Endothelial cell of umbilical vein (primary cell): Measurements from ENCODE around the gene COBLL1. TPM values are rescaled to one million over a fixed set of nuclear protein-coding genes. Genes with fewer than 3 reads are reported as not detected.

Source experiments
- BruUV-seq: library from RNA; stranded (reverse); fragments of 400-500 nt; replicated peaks from 2 replicates; lab custom pipeline; 2021; lab: Mats Ljungman, UMichigan
- CTCF ChIA-PET: fragments of 300-600, 350-600 bp; sonication (Branson Sonifier 250); formaldehyde crosslinking; loops from one replicate; lab custom pipeline; 2021; ENCODE audit warnings: antibody characterized with exemption, inconsistent platforms; lab: Charles Lee
- POLR2A ChIA-PET: fragments of 300-600, 350-600 bp; sonication (Branson Sonifier 250); formaldehyde crosslinking; loops from one replicate; lab custom pipeline; 2021; ENCODE audit warnings: antibody characterized with exemption, inconsistent platforms; lab: Charles Lee
- DNase-seq: peaks from one replicate; pipeline ENCODE4 v3.0.0-alpha.2; 2011; ENCODE audit warnings: low read depth, low spot score
- FAIRE-seq: peaks from 2 replicates; lab custom pipeline; 2011; peaks lifted over from hg19 to GRCh38; lab: Jason Lieb, UNC
- H2AFZ ChIP-seq: 2 replicates; pipeline ENCODE4 v1.6.0; 2012; ENCODE audit warnings: low read depth, low read length, control low read depth, inconsistent platforms
- H3K27ac ChIP-seq: 2 replicates; pipeline ENCODE4 v1.5.1; 2011; ENCODE audit warnings: low read depth, mild to moderate bottlenecking, control low read depth, low read length, moderate library complexity; ENCODE audit not compliant: insufficient read depth
- H3K27me3 ChIP-seq, 2 experiments: 2 replicates each; pipeline versions ENCODE4 v1.6.0 to v1.6.1; 2011; ENCODE audit warnings: low read length in 2 of 2, mixed read lengths in 1 of 2; ENCODE audit not compliant: control insufficient read depth in 2 of 2, insufficient read depth in 2 of 2
- H3K36me3 ChIP-seq, 2 experiments: 2 replicates in 1 of 2; 3 replicates in 1 of 2; pipeline ENCODE4 v1.5.1; 2011; ENCODE audit warnings: low read length in 2 of 2, mild to moderate bottlenecking in 1 of 2, moderate library complexity in 1 of 2; ENCODE audit not compliant: control insufficient read depth in 2 of 2, insufficient read depth in 2 of 2; ENCODE audit errors: extremely low read depth in 1 of 2
- H3K4me1 ChIP-seq: 3 replicates; pipeline ENCODE4 v1.5.1; 2011; ENCODE audit warnings: mild to moderate bottlenecking, low read length; ENCODE audit not compliant: control insufficient read depth, insufficient read depth; ENCODE audit errors: extremely low read depth
- H3K4me2 ChIP-seq: 2 replicates; pipeline ENCODE4 v1.6.1; 2011; ENCODE audit warnings: low read length, control low read depth, mixed read lengths; ENCODE audit not compliant: insufficient read depth
- H3K4me3 ChIP-seq, 3 experiments: fragments of 200-600 bp in 1 of 3; sonication (generic), shearing (Covaris generic) in 1 of 3; replicated peaks in 1 of 3; 2 replicates each; pipeline ENCODE4 v1.5.1; 2011 to 2016; ENCODE audit warnings: control low read depth in 3 of 3, low read length in 3 of 3, mild to moderate bottlenecking in 2 of 3, inconsistent platforms in 1 of 3, low read depth in 1 of 3, moderate library complexity in 1 of 3; ENCODE audit not compliant: insufficient read depth in 1 of 3
- H3K79me2 ChIP-seq: 2 replicates; pipeline ENCODE4 v1.6.0; 2012; ENCODE audit warnings: low read length, inconsistent platforms; ENCODE audit not compliant: control insufficient read depth, insufficient read depth
- H3K9ac ChIP-seq: replicated peaks from 2 replicates; pipeline ENCODE3; 2011; ENCODE audit warnings: low read length, control low read depth; ENCODE audit not compliant: insufficient read depth; ENCODE audit errors: extremely low read depth
- H3K9me1 ChIP-seq: replicated peaks from 3 replicates; pipeline ENCODE4 v1.6.0; 2011; ENCODE audit warnings: mild to moderate bottlenecking, low read length; ENCODE audit not compliant: control insufficient read depth, insufficient read depth; ENCODE audit errors: extremely low read depth
- H3K9me3 ChIP-seq: replicated peaks from 2 replicates; pipeline ENCODE4 v1.5.1; 2012; ENCODE audit warnings: low read length, inconsistent platforms; ENCODE audit not compliant: control insufficient read depth, insufficient read depth
- H4K20me1 ChIP-seq: replicated peaks from 2 replicates; pipeline ENCODE3; 2011; ENCODE audit warnings: mild to moderate bottlenecking, low read length; ENCODE audit not compliant: control insufficient read depth, insufficient read depth; ENCODE audit errors: extremely low read depth
- EZH2 ChIP-seq: IDR thresholded peaks from 2 replicates; pipeline ENCODE4 v1.6.1; 2012; ENCODE audit warnings: borderline replicate concordance, low read depth, mild to moderate bottlenecking, moderate library complexity, low read length, inconsistent platforms; ENCODE audit not compliant: severe bottlenecking
- FOS ChIP-seq: IDR thresholded peaks from 2 replicates; pipeline ENCODE4 v1.6.1; 2011; ENCODE audit warnings: mild to moderate bottlenecking, low read length, moderate library complexity, borderline replicate concordance; ENCODE audit not compliant: insufficient read depth
- GATA2 ChIP-seq: IDR thresholded peaks from 2 replicates; pipeline ENCODE4 v1.7.0; 2011; ENCODE audit warnings: low read depth, mild to moderate bottlenecking, moderate library complexity, mixed read lengths, low read length; ENCODE audit not compliant: insufficient read length, insufficient read depth
- JUN ChIP-seq: IDR thresholded peaks from 2 replicates; pipeline ENCODE4 v1.6.1; 2011; ENCODE audit warnings: borderline replicate concordance, low read depth; ENCODE audit not compliant: insufficient read length, insufficient read depth
- MAX ChIP-seq: IDR thresholded peaks from 2 replicates; pipeline ENCODE4 v1.6.1; 2011; ENCODE audit not compliant: insufficient read depth, insufficient read length
- MYC ChIP-seq: IDR thresholded peaks from one replicate; pipeline ENCODE4 v1.6.1; 2011; ENCODE audit warnings: mild to moderate bottlenecking, low read depth, low read length
- POLR2A ChIP-seq: IDR thresholded peaks from 2 replicates; pipeline ENCODE4 v1.6.1; 2012; ENCODE audit warnings: low read depth, mild to moderate bottlenecking, control low read depth, low read length
- POLR2AphosphoS5 ChIP-seq: IDR thresholded peaks from 2 replicates; pipeline ENCODE4 v1.6.1; 2012; ENCODE audit warnings: low read depth, mild to moderate bottlenecking, control low read depth, low read length, moderate library complexity; ENCODE audit not compliant: insufficient read depth
- dilution Hi-C: fragments of 300-500 bp; cut with MboI; formaldehyde crosslinking; loops from one replicate; pipeline ENCODE4 v1.15.0; 2019; ENCODE audit warnings: low sequenced_read_pairs; ENCODE audit not compliant: extremely low pct_ligation_motif_present
- intact Hi-C: fragments of 100-400 bp; cut with micrococcal nuclease; formaldehyde crosslinking; loops from one replicate; pipeline ENCODE4 v1.10.0; 2022
- polyA plus RNA-seq, 4 experiments: library from polyadenylated mRNA; depleted of rRNA in 3 of 4; stranded (reverse) in 3 of 4; unstranded in 1 of 4; fragments of >200 nt; gene quantifications; 2 replicates each; pipeline versions ENCODE4 v1.2.1 to v1.2.3, GENCODE V29; 2011 to 2012; ENCODE audit warnings: missing spikeins in 1 of 4
- total RNA-seq: library from RNA; stranded (reverse); gene quantifications from 2 replicates; pipeline ENCODE4 v1.2.3, GENCODE V29; 2021
- TF ChIP-seq, protein P1 (sequence below), 2 donors: IDR thresholded peaks; 1 replicate in 1 of 2; 2 replicates in 1 of 2; pipeline ENCODE4 v1.5.1; 2011; ENCODE audit warnings: low read length in 2 of 2, mild to moderate bottlenecking in 2 of 2, moderate library complexity in 2 of 2, control low read depth in 1 of 2, inconsistent platforms in 1 of 2, low read depth in 1 of 2; ENCODE audit not compliant: insufficient read depth in 1 of 2; ENCODE audit errors: extremely low read depth in 1 of 2

Gene COBLL1
- total and polyA plus RNA-seq, 2 donors (not counting 3 experiments of a cell fraction or from before 2014, with no cell fraction given), result 9.1 to 38.4 TPM

DNA sequence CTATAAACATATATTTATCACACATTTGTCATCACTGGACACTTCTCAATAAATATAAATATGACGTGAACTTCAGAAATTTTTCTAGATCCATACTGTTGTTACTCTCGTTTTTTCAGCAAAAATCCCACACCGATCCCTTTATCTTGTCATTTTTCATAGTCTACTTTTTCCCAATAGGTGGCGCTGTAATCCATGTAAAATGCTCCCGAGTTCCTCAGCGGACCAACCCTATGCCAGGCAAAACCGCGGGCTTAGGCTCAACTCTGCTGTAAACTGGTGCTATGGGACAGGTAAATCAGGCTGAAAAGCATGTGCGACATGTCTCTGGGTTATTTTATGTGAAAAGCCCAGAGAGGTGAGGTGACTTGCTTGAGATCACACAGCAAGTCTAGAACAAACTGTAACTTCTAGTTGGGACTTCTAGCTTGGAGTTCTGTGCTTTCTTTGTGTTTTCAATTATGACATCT is 104.0 kb downstream of the COBLL1 start:
- intact Hi-C loops, result loop anchor here (1.0 to 5.0 kb wide), 6 partner anchors 104 to 465 kb away; partner anchors contain the start of genes COBLL1 and SCN3A
- BruUV-seq, result no TSS peak
- H3K27ac ChIP-seq, result no peak overlapping the region
- no peaks in the 10 kb centered on the region for H3K9me1 ChIP-seq
- H3K27me3 ChIP-seq, result no peaks in the 10 kb centered on the region
- peak overlapping the region; percentile 43 for H2AFZ ChIP-seq
- CTCF ChIA-PET, result interaction anchor here (0.7 to 4.0 kb wide), 28 partner anchors 8 to 466 kb away, joined by 3 to 56 read pairs (median 4); partner anchors contain the start of genes COBLL1 and SCN3A
- POLR2A ChIA-PET, result no interaction called here
- no peaks in the 10 kb centered on the region for H3K36me3 ChIP-seq
- FAIRE-seq, result peak; percentile 96
- dilution Hi-C loops, result no loop called here
- no peak overlapping the region for H3K4me2 ChIP-seq
- no peak overlapping the region for H3K9ac ChIP-seq
- H3K9me3 ChIP-seq, result no peaks in the 10 kb centered on the region
- no peaks in the 10 kb centered on the region for H3K79me2 ChIP-seq
- H3K4me3 ChIP-seq, result no peak overlapping the region
- H3K4me1 ChIP-seq, result peaks cover 8% of the 10 kb centered on the region
- peak; percentile 82 for DNase-seq
- no peaks in the 10 kb centered on the region for H4K20me1 ChIP-seq
- no peak for TF ChIP-seq MAX
- TF ChIP-seq, protein P1, sequence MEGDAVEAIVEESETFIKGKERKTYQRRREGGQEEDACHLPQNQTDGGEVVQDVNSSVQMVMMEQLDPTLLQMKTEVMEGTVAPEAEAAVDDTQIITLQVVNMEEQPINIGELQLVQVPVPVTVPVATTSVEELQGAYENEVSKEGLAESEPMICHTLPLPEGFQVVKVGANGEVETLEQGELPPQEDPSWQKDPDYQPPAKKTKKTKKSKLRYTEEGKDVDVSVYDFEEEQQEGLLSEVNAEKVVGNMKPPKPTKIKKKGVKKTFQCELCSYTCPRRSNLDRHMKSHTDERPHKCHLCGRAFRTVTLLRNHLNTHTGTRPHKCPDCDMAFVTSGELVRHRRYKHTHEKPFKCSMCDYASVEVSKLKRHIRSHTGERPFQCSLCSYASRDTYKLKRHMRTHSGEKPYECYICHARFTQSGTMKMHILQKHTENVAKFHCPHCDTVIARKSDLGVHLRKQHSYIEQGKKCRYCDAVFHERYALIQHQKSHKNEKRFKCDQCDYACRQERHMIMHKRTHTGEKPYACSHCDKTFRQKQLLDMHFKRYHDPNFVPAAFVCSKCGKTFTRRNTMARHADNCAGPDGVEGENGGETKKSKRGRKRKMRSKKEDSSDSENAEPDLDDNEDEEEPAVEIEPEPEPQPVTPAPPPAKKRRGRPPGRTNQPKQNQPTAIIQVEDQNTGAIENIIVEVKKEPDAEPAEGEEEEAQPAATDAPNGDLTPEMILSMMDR (IDR thresholded peaks at IDR 0.05; ENCODE audit: extremely low read depth in 1 of 2, insufficient read depth in 1 of 2, low read depth in 1 of 2, low read length in 2 of 2), result peak; percentile 48 to 61

DNA sequence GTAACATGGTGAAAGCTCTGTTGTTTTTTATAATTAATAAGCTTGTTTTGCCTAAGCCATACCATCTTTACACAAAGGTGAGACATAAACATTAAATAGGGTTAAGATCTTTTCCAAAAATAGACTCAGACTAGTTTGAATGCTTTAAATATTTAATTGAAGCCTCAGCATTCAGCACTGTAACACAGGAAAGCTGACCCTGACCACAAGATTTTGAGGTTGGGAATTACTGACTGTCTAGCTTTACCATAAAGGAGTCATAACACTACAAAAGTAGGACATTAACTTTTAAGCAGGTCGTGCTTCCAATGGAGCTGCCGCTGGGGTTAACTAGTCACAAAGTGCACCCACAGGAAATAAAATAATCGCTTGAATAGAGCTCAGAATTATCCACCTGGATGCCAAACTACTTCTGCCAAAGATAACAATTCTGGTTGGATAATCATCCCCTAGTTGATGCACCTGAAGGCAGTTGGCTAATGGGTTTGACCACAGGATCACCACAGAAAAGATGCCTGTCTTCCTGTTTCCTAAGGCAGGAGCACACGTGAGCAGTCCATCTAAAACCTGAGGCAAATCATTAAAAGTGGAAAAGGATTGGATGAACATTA is 106.2 kb downstream of the COBLL1 start:
- Histone ChIP-seq H3K4me2 (no peak overlapping the region), H2AFZ (no peak overlapping the region), H3K4me3 (no peak overlapping the region), H3K27me3 (no peaks in the 10 kb centered on the region), H4K20me1 (no peaks in the 10 kb centered on the region), H3K79me2 (no peaks in the 10 kb centered on the region), H3K27ac (no peak overlapping the region), H3K9me3 (no peaks in the 10 kb centered on the region), H3K9ac (no peak overlapping the region), H3K9me1 (no peaks in the 10 kb centered on the region), H3K4me1 (peaks cover 8% of the 10 kb centered on the region), H3K36me3 (no peaks in the 10 kb centered on the region)
- POLR2A ChIA-PET, result interaction anchor here (0.7 kb wide), 1 partner anchor 167 kb away, joined by 3 read pairs; no protein-coding TSS in a partner anchor
- no TSS peak for BruUV-seq
- DNase-seq (no peak), FAIRE-seq (peak; percentile 8)
- intact Hi-C loops (loop anchor here (5.0 kb wide), 1 partner anchor 467 kb away; the partner anchor contains the start of gene SCN3A), dilution Hi-C loops (no loop called here)
- CTCF ChIA-PET, result interaction anchor here (0.8 to 2.5 kb wide), 9 partner anchors 8 to 281 kb away, joined by 3 to 20 read pairs (median 6); partner anchors contain the start of gene COBLL1
- no peak for TF ChIP-seq JUN
- TF ChIP-seq MAX, result no peak
- TF ChIP-seq FOS, result no peak
- no peak for TF ChIP-seq POLR2AphosphoS5
- no peak for TF ChIP-seq POLR2A
- no peak for TF ChIP-seq EZH2
- TF ChIP-seq, protein P1 (IDR thresholded peaks at IDR 0.05; ENCODE audit: extremely low read depth in 1 of 2, insufficient read depth in 1 of 2, low read depth in 1 of 2, low read length in 2 of 2), result no peak
- TF ChIP-seq GATA2, result no peak
- no peak for TF ChIP-seq MYC
